Body of pancreas (tissue), 4 donors: ENCODE data around the gene ENTPD2.

Source experiments
- CTCF ChIP-seq, 7 experiments: fragments of 450-650 bp in 4 of 7; fragments of 200-600 bp in 3 of 7; sonication (generic) in 3 of 7; IDR thresholded peaks; one replicate each; pipeline ENCODE4 v1.5.1; 2016 to 2019; ENCODE audit warnings: antibody characterized with exemption in 7 of 7
- POLR2A ChIP-seq, 3 donors: fragments of 450-650 bp; IDR thresholded peaks; one replicate each; pipeline ENCODE4 v1.6.1; 2016; ENCODE audit warnings: antibody characterized with exemption in 3 of 3, mild to moderate bottlenecking in 2 of 3

- TF ChIP-seq CTCF (IDR thresholded peaks at IDR 0.05), result no peak
- TF ChIP-seq POLR2A (IDR thresholded peaks at IDR 0.05), result no peak
These were observed 37.9 kb downstream of the ENTPD2 start for GRCh38 chr9:137015976-137016375.
